MV-4-11 (cell line): ENCODE data around the gene TUBA3E.
"Not testable (repeated sequence)": the region's sequence is repeated elsewhere in the genome, so short reads cannot be mapped to it uniquely, and the experiment has no call there.

Experiments used
- DNase-seq: peaks from one replicate; lab custom pipeline; 2025; lab: John Stamatoyannopoulos, UW

TUBA3E gene

DNA sequence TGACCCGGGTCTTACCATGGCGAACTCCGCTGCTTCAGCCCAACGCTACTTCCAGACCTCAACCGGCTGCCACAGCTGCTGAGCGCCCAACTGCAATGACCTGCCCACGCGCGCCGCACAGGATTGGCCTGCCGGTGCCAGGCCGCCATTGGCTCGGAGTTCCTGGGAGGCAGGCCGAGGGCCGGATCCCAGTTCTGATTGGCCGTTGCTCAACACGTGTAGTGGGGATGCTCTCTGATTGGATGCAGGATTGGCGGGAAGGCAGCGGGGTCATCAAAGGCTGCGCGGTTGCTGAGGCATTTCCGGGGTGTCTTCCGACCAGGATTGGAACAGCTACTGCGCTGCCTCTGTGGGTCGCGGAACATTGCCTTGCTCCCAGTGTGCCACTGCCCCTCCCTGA lies at the start of gene TUBA3E:
Gene TUBA3E, minus strand, starts transcription at position 97 of the 400 bp plus-strand sequence. Its CDS starts 79 bp downstream, at position 18.
- no peak for DNase-seq

DNA sequence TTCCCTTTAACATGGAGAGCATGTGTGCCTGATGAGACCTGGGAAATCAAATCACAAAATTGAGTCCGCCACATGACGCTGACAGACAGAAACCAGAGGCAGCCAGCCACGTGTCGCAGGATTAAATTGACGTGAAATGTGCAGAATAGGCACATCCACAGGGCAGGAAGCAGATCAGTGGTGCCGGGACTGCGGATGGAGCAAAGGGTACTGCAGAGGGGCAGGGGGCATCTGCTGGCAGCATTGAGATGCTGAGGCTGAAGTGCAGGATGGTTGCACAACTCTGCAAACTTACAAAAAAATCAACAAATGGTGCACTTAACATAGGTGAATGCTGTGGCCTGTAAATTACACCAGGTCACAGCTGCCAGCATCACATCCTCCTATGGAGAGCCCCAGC lies 48.2 kb upstream of the TUBA3E start:
- DNase-seq: no peak

DNA sequence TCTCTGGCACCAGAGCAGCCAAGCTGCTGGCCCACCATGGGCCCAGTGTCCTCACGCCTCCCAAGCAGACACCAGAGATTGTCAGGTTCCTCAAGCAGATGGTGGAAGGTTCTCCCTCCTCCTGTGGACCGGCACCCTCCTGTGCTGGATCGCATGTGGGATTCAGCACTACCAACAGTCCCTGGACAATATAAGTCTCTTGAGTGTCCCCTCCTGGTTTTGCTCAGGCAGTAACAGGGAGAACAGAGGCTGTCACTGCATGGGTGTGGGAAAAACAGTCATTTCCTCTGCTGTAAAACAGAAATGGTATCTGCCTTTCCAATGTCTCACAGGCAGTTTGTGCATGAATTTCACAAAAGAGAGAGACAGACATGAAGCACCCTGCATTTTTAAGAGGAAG lies 47.7 kb upstream of the TUBA3E start:
- no peak for DNase-seq

DNA sequence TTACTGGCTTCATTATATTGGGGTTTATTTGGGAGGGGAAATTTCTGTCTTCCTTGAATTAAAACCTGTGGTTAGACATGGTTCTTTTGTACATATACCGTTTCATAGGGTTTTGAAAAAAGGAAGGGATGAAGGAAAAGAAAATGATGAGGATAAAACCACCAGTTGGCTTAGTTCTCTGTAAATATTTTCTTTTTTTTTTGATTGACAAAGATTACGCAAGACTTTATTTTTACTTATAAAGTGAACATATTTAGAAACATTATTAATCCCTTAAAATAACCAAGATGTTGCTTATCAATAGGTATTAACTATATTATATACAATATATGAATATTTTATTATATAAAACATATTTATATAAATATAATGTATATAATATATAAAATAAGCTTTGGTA lies 45.1 kb upstream of the TUBA3E start:
- no peak for DNase-seq

DNA sequence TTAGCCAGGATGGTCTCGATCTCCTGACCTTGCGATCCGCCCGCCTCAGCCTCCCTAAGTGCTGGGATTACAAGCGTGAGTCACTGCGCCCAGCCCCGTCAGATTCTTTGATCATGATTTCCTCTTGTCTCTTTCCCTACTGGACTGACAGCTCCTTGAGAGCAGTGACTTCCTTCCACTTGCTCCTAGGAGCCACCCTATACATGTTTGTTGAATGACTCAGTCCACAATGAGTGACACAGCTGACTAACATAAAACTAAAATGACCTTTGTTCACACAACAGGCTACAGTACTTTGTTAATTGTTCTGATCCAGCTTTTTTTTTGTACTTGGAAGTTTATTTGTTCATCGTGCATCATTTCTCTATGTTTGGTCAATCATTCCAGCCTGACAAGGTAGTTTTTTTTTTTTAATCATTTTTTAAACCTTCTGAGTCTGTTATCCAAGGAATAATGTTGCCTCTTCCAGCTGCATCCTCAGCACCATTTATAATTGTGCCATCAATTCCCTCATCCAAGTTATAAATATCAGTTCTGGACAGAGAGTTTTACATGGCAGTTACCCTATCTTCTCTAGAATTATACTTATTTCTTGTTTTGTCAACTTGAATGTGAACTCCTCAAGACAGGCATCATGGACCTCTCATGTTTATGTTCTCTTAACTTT lies 42.9 kb upstream of the TUBA3E start:
- DNase-seq: no peak

DNA sequence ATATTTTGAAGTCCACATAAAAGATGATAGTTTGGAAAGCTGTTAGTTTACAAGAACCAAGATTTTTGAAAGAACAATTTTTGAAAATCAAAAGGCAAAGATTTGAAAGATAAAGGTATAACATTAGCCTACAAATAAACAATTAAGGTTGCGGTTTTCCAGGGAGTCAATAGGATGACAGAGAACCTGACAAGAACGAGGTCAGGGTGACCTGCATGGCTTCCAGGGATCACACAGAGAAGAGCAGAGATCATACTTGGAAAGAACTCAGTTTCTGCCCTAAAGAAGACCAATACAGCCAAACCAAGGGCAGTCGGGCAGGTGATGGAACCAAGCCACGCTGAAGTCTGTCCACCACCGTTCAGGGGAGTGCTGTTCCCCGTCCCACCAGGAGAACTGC lies 41.3 kb upstream of the TUBA3E start:
- not testable (repeated sequence) for DNase-seq

DNA sequence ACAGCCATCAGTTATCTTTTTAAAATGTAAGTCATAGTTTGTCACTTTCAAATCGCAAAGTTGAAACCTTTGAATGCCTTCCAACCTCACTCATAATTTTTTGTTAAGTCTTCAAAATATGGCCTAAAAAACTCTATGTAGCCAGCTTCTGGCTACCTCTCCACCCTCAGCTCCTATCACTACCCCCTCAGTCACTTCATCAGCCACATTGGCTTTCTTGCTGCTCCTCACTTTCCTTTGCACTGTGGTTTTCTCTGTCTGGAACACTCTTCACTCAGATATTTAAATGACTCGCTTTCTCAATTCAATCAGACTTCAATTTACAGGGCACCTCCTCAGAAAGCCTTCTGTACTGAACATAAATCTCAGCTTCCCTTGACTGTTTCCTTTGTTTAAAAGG lies 34.8 kb upstream of the TUBA3E start:
- not testable (repeated sequence) for DNase-seq

DNA sequence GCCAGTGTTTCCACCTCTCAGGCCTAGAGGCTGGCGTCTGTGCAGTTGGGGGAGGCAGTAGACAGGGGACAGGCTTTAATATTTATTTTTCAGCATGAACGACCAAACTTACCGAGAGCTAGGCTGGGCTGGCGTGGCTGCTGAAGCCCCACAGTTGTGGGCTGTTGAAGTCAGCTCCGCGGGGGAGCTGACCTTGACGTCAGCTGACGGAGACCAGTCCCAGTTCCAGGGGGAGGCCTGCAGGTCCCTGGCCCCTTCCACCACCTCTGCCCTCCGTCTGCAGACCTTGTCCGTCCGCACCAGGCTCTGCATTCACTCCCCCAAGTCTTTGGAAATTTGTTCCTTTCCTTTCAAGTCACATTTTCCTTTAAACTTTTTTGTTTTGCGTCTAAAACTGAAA lies 33.4 kb upstream of the TUBA3E start:
- DNase-seq: no peak

DNA sequence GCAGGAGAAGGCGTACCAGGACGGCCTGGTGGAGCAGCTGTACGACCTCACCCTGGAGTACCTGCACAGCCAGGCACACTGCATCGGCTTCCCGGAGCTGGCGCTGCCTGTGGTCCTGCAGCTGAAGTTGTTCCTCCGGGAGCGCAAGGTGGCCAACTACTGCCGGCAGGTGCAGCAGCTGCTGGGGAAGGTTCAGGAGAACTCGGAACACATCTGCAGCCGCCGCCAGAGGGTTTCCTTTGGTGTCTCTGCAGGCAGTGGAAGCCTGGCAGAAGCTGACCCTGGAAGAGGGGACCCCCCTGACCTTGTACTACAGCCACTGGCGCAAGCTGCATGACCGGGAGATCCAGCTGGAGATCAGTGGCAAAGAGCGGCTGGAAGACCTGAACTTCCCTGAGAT lies 32.7 kb upstream of the TUBA3E start:
- not testable (repeated sequence) for DNase-seq

DNA sequence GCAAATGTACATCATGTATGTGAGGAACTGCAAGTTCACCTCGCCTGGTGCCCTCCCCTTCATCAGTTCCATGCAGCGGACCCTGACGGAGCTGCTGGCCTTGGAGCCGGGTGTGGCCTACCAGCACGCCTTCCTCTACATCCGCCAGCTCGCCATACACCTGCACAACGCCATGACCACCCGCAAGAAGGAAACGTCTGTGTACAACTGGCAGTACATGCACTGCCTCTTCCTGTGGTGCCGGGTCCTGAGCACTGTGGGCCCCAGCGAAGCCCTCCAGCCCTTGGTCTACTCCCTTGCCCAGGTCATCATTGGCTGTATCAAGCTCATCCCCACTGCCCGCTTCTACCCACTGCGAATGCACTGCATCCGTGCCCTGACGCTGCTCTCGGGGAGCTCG lies 32.1 kb upstream of the TUBA3E start:
- DNase-seq: not testable (repeated sequence)

DNA sequence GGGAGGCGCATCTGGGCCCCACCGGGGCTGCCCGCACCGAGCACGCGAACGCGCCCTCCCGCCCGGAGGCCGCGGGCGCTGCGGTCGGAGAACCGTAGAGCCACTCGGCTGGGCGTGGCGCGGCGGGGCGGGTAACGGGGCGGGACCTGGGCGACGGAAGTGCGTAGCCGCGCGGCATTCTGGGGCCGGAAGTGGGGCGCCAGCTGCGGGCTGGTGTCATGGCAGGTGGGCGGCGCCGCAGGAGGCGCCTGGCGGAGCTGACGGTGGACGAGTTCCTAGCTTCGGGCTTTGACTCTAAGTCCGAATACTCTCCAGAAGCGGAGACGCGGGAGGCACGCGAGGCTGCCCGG lies 30.9 kb upstream of the TUBA3E start:
- not testable (repeated sequence) for DNase-seq

DNA sequence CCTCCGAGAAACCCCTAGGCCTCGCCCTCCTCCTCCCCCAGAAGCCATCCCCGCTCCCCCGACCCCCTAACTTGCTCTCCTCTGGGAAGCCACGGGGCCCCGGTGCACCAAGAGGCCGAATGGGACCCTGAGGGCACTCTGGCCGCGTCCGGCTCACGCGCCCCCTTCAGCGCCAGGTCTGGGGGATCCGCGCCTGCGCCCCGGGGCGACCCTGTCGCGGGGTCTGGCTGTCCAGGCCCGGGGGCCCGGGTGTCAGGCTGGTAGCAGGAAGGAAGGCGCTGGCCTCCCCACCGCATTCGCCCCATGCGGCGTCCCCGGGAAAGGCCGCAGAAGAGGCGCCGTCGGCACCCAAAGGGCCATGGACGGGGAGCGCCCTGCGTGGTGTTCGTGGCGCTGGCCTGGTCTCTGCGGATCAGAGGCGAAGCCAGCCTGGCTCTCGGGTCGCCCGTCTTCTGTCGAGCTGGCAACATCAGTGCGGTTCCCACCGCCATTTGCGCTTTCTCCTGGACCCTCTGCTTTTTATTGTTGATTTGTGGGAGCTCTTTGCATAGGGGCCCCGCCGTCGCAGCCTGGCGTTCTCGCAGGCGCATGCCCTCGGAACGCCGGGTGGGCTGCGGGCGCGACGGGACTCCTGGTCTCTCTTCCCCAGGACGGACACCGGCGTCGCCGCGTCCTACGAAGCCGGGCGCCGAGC lies 30.4 kb upstream of the TUBA3E start:
- not testable (repeated sequence) for DNase-seq

DNA sequence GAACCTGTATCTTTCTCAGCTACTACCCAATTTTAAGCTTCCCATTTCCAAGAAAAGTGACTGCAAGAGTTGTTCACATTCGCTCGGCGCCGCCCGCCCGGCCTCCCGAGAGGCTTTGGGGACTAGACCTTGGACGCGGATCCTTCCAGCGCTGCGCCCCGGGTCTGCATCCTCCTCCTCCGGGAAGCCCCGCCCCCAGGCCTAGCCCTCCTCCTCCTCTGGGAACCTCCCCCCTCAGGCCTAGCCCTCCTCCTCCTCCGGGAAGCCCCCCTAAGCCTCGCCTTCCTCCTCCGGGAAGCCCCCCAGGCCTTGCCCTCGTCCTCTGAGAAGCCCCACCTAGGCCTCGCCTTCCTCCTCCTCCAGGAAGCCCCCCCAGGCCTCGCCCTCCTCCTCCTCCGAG lies 29.8 kb upstream of the TUBA3E start:
- DNase-seq: not testable (repeated sequence)

DNA sequence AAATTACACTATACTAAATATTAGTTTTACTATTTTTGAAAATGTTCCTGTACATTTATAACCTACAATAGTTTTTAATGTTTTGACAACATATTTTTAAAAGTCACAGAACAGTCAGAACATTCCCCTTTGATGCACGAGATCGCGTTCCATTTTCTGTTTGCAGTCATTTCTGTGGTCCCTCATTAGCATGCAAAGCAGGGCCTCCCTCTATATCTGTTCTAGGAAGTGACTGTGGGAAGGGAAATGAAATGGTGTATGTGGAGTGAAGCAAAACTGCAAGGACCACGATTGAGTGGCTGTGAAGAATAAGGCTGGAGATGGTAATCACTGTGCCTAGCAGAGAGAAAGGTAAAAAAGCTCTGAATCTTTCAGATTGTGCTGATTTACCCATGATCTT lies 24.3 kb upstream of the TUBA3E start:
- not testable (repeated sequence) for DNase-seq

DNA sequence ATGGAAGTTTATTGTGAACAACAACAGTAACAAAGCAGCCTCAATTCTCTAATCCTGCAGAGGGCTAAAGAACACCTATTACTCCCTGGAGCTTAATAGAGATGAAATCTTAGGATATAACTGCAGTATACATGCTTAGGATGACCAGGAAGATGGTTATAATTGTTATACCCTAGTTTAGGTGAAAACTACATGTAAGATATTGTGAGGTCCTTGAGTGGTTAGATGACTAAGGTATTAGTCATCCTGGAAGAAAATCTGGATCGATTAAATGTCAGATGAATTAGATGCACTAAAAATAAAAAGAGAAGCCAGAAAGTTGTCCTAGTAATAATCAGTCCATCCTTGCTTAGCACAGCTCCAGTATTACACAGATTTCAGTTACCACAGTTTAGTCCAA lies 22.3 kb upstream of the TUBA3E start:
- not testable (repeated sequence) for DNase-seq

DNA sequence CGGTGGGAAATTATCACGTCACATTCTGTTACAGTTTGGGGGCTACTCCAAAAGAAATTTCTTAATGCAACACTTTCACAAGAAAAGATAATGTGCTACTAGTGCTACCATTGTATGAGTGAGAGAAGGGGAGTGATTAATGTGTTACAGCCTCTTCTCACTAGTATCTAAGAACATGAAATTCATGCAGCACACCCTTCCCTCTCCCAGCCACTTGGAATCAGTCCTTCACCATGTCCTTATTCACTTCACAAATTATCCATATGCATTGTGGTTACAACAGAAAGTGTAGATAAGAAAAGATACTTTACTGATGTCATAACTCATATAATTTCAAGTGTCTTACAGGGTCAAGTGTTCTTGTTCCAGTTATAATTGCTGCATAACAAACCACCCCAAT lies 20.9 kb upstream of the TUBA3E start:
- not testable (repeated sequence) for DNase-seq

DNA sequence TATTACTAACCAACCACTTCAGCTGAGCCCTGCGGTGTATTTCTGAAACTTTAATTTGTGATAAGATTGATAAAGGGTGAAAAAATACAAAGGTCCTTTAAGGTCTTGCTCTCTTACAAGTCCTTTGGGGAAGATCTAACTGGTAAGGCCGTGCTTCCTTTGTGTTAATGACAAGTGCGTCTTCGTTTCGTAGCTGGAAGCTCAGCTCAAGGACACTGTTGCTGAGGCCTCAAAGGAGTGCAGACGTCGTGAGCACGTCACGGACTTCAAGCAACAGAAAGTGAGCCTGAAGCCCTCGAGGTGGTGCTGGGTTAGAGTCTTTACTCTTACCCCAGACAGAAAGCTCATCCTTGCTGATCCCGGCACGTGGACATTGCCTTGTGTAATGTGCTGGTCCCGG lies 8.8 kb upstream of the TUBA3E start:
- DNase-seq: not testable (repeated sequence)

DNA sequence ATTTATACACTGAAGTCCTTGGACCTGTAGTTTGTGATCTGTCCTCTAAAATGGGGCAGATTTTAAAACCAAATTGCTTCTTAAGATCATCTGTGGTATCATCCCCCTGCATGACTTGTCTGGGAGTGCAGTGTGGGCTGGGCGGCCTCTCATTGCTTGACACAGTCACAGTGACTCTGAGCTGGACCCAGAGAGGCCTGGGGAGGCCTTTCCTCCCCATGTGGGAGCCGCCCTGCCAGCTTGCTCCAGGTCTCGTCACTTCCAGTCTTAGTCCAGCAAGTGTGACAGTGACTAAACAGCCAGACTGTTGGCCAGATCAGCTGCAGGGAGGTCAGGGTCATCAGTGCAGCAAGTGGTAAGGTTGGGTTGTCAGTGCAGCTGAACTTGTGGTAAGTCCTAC lies 4.9 kb upstream of the TUBA3E start:
- not testable (repeated sequence) for DNase-seq

DNA sequence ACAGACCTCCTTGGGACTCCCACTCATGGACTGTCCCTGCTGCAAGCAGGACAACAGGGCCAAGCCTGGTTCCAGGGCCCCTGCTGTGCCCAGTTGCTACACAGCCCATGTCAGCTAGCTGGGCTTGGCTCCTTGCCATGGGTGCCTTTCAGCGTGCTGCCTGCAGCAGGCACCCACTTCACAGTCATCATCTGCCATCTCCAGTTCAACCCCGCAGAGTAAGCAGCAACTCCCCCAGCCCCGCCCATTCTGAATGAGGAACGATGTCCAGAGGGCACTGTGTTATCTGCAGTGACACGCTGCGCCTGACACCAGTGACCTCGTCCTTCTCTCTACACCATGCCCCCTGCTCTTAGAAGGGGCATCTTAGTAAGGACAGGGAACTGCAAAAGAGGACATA lies 4.3 kb upstream of the TUBA3E start:
- DNase-seq: peak; percentile 63

DNA sequence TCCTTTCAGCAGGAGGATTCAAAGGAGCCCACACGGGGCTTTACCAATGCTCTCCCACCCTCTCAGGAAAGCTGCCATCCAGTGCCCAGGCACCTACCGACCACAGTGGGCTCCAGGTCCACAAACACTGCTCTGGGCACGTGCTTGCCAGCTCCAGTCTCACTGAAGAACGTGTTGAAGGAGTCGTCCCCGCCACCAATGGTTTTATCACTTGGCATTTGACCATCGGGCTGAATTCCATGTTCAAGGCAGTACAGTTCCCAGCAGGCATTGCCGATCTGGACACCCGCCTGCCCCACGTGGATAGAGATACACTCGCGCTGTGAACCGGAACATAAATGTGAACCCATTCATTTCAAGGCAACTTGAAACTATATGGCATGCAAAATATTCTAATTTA lies 2.2 kb downstream of the TUBA3E start:
- DNase-seq: not testable (repeated sequence)

DNA sequence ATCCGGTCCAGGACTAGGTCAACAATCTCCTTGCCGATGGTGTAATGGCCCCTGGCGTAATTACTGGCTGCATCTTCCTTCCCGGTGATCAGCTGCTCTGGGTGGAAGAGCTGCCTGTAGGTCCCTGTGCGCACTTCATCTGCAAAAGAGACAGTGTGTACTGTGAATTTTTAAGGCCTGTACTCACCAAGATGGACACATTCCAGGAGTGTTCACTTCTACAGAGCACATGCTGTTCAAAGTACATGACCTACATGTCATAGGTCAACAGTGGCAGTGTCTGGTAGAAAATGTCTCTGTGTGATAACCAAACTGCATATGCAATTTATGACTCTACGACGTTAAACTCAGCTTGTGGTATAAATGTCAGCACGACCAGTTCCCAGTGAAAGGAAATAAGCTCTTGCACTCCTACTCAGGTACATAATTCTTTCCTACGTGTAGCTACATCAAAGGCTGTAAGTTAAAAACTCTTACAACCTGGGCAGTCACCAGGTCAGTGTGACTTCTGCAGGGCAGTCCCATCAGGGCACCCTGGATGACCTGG lies 3.1 kb downstream of the TUBA3E start:
- DNase-seq: not testable (repeated sequence)

DNA sequence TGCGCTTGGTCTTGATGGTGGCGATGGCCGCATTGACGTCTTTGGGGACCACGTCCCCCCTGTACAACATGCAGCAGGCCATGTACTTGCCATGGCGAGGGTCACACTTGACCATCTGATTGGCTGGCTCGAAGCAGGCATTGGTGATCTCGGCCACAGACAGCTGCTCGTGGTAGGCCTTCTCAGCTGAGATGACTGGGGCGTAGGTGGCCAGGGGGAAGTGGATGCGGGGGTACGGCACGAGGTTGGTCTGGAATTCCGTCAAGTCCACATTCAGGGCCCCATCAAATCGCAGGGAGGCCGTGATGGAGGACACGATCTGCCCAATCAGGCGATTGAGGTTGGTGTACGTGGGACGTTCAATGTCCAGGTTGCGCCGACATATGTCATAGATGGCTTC lies 4.4 kb downstream of the TUBA3E start:
- DNase-seq: not testable (repeated sequence)

DNA sequence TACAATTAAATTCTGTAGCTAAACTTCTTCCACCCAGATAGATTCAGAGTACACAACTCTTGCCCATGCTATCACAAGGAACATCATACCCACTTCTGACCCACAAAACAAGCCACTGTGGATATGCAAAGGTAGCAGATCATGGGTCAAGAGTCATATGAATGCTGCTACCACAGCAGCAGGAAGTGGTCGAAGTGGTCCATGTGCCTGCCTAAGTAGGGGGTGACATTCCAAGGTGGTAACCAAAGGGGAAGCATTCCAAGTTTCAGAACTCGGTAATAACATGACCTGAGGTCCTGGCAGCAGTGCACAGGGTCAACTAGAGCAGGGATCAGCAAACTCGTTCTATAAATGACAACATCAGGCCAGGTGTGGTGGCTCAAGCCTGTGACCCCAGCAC lies 5.8 kb downstream of the TUBA3E start:
- peak; percentile 16 for DNase-seq

DNA sequence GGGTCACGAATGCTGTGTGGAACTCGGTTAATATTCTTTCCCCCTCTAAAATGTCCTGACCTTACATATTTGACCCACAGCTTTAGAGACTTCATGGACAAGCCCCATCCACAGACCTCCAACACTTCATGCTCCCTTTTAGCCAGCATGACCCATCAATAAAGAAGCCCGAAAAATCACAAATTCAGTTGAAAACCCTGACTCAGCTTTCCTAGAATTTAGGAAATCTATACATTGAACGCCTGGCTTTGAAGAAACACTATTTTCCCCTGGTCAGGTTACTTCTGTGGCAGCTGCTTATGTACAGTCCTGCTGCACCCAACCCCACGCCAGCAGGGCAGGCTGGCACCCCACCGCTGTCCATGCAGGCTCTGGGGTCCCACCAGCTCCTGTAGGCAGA lies 6.9 kb downstream of the TUBA3E start:
- DNase-seq: not testable (repeated sequence)
